Mesenteric fat pad (tissue), 1 donor: ENCODE data around the gene SCLT1. TPM values are rescaled to one million over a fixed set of nuclear protein-coding genes. Genes with fewer than 3 reads are reported as not detected.
A peak's percentile ranks its signal among the peaks of the same experiment; 100 is the strongest.
"Not testable (repeated sequence)": the region's sequence is repeated elsewhere in the genome, so short reads cannot be mapped to it uniquely, and the experiment has no call there.

Experiments used
- DNase-seq: peaks from one replicate; pipeline ENCODE4 v3.0.0-alpha.2; 2020; ENCODE audit warnings: low spot score
- total RNA-seq: library from RNA; stranded (reverse); fragmentation: NEBNext Ultra II Directional; extraction: Animal tissue kit (Norgen Biotek cat#: 25700); gene quantifications from one replicate; pipeline ENCODE4 v1.2.1, GENCODE V29; 2021
- donor health status: DM: yes; HTN: yes; CAD: no.

SCLT1 gene
- total RNA-seq, 1 donor from 2014 or later: 13.2 TPM

DNA sequence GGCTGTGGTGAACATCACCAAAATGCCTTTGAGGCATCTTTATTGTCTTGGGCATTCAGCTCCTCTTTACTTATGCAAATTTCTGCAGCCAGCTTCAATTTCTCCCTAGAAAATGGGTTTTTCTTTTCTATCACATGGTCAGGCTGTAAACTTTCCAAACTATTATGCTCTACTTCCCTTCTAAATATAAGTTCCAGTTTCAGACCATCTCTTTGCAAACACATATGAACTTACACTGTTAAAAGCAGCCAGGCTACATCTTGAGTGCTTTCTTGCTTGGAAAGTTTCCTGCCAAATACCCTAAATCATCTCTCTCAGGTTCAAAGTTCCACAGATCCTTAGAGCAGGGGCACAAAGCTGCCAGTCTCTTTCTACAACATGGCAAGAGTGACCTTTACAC lies 13.2 kb downstream of the SCLT1 start:
- no peak for DNase-seq

DNA sequence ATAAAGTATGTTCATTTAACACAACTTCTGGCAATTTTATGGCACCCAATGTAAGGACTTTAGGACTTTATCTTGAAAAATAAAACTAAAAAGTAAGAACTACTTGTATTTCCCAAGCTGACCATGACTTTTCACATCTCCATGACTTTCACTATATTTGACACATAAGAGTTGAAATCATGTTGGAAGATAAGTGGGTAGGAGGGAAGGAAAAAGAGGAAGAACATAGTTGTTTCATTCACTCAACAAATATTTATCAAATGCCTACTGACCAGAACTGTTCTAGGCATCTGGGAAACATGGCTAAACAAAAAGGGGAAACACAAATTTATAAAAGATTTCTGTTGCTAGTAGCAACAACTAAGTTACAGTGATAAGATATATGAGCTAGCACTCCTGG lies 16.0 kb downstream of the SCLT1 start:
- DNase-seq: no peak

DNA sequence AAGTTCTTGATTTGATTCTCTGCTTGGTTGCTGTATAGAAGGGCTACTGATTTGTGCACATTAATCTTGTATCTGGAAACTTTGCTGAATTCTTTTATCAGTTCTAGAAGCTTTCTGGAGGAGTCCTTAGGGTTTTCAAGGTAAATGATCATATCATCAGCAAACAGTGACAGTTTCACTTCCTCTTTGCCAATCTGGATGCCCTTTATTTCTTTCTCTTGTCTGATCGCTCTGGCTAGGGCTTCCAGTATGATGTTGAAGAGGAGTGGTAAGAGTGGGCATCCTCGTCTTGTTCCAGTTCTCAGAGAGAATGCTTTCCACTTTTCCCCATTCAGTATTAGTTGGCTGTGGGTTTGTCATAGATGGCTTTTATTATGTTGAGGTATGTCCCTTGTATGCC lies 23.8 kb downstream of the SCLT1 start:
- DNase-seq: not testable (repeated sequence)

DNA sequence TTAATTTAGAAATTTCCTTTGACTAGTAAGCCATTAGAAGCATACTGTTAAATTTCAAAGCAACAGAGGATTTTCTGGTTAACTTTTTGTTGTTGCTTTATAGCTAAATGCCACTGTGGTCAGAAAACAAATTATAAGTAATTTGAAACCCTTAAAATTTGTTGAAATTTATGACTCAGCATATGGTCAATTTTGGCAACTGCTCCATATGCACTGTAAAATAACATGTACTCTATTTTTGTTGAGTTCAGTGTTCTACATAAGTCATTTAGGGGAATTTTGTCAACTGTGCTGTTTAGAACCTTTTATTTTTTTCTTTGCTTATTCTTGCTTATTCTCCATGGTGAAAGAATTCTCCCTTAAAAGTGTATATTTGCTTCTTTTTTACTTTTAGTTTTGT lies 28.6 kb downstream of the SCLT1 start:
- no peak for DNase-seq

DNA sequence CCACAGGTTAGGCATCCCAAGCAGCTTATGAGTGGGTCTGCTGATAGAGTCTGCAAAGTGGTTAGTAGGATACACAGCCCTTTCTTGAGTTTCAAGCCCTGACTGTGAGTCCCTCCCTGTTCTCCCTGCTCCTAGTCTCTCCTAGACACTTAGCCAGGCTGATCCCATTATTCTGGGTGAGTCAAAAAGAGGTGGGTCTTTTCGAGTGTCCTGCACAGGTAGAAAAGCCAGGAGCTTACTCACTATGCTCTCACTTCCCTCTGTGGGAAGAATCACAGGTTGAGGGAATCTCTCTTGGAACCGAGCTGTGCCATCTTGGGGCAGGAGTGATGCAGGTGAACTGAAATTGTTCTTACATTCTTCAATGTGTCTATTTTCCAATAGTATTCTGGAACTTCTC lies 29.7 kb downstream of the SCLT1 start:
- no peak for DNase-seq

DNA sequence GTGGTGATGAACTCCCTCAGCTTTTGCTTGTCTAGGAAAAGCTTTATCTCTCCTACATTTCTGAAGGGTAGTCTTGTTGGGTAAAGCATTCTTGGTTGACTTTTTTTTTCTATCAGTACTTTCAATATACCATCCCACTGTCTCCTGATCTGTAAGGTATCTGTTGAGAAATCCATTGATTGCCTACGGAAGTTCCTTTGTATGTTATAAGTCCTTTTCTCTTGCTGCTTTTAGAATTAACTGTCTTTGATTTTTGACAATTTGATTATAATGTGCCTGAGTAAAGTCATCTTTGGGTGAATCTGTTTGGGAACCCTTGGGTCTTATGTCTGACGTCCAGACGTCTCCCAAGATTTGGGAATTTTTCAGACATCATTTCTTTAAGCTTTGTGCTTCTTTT lies 30.8 kb downstream of the SCLT1 start:
- no peak for DNase-seq

DNA sequence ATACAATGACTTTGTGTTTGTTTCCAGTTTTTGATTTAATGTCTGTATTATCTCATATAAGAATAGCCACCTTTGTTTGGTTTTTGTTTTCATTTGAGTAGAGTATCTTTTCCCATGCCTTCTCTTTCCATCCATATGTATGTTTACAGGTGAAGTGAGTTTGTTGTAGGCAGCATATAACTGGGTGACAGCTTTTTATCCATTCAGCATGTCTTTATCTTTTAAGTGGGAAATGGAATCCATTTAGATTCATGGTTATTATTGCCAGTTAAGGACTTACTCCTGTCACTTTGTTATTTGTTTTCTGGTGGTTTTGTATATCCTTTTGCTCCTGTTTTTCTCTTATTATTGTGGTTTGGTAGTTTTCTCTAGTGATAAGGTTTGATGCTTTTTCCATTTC lies 34.3 kb downstream of the SCLT1 start:
- no peak for DNase-seq

DNA sequence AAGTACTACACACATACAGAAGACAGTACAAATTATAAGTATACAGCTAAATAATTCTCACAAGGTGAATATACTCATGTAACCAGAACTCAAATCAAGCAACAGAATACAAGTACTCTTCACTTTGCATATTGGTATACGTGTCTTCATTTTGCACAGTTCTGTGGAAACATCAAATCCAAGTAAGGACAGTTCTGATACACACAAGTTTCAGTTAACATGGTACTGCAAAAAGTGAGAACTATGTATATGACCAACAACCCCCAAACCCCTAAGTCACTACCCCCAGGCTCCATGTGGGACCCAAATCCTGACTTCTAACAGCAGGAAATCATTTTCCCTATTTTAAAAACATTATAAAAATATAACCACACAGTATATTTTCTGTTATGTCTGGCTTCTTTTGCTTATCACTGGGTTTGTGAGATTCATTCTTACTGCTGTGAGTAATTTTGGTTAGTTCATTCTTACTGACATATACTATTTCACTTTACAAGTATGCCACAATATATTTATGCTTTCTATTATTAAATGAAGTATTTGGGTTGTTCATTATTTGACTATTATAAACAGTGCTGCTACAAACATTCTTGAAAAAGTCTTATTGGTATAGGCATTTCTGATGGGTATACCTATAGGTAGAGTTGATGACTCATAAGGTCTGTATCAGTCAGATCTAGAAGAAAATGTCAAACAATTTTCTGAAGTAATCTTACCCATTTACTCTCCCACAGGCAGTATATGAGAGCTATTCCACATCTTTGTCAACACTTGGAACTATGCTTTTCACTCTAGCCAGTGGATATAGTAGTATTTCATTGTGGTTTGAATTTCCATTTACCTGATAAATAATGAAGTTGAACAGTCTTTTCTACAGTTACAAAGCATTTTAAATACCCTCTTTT lies 47.0 kb downstream of the SCLT1 start:
- no peak for DNase-seq

DNA sequence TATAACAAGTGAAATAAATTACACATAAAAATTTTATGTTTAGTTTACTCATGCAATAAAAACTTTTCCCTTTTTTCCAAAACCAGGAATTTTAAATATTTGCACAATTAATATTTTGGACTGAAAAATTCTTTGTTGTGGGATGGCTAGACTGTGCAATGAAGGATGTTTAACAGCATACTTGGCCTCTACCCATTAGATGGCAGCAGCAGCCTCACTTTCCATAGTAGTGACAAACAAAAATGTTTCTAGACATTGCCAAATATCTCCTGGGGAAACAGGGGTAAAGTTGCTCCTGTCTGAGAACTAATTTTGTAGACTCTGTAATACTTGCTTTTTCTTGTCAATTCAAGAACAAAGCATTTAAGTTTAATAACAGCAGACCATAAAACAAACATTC lies 49.8 kb downstream of the SCLT1 start:
- no peak for DNase-seq

DNA sequence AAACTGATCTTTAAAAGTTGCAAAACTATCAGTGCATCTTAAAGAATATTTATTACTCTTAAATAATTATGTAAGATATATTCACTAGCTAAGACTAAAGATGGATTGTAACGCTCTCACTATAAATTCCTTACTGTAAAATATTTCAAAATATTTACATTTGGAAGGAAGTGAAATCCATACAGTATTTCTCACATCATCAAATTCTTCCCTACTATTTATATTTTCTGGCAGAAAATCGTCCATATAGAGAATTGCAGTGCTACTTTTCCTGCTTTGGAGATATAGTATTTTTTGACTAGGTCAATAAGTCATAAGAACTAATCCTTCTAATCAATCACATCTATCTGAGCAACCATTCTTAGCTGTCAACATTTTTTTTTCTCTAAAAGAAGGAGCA lies 52.9 kb downstream of the SCLT1 start:
- no peak for DNase-seq

DNA sequence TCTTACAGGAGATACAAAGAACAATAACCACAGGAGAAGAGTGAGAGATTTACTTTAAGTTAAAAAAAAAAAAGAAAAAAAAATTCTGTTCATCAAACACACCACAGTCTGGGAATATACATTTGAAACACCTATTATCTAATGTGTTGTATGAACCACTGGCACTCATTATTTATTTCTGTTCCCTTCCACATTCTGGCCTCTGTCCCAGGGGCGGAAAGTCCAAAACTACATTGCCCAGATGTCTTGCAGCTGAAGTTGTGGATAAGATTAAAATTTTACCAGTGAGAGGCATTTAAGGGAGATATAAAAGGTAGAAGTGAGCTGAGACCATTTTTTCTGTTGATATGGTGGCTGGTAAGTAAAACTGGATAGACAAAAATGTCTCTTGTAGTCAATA lies 56.2 kb downstream of the SCLT1 start:
- DNase-seq: no peak

DNA sequence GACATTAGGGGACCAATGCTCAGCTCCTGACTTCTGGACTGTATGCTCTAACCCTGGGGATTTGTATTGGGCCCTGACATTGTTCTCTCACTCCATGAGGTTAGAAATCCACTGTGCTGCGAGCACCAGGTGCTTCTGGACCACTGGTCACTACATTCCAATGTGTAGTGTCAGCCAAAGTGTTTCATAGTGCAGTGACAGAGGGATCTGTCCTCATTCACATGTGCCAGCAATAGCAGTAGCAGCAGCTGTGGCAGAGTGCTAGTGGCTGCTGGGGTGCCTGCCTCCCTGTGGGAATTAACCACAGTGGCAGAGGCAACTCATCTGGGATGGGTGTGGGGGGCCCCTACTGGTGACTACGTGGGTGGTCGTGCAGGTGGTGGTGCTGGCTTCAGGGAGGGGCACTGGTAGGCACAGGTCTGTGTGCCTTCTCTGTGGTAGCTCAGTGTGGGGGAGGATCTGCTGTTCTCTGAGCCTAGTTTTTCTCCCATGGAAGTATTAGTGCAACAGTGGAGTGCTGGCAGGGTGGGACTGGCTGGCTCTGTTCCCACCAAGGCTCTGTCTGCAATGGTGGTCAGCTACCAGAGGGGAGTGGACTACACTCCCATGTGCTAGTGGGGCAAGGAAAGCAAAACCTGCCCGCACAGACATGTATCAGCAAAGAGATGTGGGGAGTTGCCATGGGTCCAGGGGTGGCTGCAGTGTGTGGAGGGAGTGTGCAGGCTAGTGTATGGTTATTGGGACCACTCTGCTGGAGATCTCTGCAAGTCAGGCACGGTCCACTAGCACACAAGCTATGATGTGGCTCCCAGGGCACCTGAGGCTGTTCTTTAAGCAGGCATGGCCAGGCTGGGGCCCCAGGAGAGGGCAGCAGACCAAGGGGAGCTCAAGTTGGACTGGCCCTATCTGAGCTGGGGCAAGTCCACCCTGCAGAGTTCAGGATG lies 78.5 kb downstream of the SCLT1 start:
- DNase-seq: peak; percentile 49

DNA sequence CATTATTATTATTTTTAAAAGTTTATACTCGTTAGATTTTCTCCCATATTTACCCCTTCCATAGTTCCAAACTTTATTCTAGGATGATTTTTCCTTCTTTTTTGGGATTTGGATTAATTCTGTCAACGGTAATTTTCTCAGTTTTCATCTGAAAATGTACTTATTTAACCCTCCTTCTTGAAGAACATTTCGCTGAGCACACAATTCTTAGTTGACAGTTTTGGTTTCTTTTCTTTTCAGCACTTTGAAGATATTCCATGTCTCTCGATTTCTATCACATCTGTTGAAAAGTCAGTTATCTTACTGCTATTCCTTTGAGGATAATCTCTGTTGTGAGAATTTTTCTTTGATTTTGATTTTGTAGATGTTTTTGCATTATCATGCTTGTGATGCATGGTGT lies 85.2 kb downstream of the SCLT1 start:
- DNase-seq: no peak

DNA sequence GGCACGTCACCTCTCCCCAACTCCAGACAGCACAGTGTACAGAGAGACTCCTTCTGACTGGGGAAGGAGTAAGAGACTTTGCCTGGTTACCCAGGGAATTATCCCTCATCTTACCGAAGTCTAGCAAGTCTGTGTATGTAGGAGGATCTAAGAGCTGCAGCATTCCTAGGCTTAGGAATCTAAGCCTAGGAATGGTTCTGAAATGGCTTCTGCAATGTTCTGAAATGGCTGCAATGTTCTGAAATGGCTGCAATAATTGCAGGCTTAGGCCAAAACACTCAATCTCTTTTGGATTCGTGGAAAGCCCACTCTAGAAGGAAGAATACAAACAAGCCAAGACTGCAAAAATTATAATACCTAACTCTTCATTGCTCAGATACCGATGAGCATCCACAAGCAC lies 106.4 kb downstream of the SCLT1 start:
- no peak for DNase-seq

DNA sequence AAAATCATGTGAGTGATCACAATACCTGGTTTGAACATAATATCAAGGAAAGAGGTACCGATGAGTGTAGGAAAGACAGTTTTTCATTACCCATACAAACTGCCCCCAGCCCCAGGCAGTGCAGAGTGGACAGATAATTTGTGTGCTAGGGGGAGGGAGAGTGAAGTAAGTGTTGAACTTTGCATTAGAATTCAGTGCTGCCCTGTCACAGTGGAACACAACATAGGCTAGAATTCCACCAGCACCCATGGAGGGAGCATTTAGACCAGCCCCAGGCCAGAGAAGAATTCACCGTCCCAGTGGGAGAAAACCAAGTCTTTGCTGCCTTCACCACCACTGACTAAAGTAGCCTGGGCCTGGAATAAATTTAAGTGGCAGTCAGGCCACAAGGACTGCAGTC lies 107.3 kb downstream of the SCLT1 start:
- no peak for DNase-seq

DNA sequence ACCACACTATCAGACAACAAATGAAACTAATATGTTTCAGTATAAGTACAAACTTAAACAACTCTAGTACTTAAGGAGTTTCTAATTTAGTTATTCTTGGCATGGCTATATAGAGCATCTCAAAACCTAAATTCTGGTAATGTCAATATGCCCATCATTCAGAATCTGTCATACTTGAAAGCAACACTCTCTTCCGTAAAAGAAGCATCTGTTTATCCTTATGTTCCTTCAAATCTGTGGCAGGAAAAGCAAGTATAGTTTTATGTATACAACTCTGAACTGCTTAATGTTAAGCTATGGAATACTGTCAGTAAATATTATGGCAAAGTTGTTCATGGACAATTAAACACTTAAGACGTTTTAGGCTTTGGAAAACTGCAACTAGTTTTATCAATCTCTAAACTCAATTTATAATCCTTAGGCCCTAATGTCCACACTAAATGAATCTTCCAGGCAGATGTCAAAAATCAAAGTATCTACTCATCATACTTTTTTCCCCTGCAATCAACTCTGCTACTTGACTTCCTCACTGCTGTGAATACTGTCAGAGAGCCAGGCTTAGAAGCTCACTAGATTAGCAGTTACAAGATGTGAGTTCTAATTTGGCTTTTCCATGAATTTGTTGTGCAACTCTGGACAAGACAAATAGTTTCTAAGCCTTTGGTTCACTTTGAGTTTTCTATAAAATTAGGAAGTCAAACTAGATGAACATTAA lies 109.4 kb downstream of the SCLT1 start:
- no peak for DNase-seq

DNA sequence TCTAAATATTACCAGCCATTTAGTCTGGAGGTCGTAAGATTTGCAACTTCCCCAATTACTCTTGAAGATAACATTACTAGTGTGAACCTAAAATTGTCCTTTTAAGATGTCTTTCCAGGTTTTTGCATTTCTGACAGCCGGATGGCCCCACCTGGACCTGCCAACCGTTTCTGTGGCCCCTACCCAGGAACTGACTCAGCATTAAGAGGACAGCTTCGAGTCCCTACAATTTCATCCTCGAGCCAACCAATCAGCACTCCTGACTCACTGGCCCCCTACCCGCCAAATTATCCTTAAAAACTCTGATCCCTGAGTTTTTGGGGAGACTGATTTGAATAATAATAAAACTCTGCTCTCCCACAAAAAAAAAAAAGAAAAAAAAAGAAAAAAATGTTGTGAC lies 112.0 kb downstream of the SCLT1 start:
- DNase-seq: no peak

DNA sequence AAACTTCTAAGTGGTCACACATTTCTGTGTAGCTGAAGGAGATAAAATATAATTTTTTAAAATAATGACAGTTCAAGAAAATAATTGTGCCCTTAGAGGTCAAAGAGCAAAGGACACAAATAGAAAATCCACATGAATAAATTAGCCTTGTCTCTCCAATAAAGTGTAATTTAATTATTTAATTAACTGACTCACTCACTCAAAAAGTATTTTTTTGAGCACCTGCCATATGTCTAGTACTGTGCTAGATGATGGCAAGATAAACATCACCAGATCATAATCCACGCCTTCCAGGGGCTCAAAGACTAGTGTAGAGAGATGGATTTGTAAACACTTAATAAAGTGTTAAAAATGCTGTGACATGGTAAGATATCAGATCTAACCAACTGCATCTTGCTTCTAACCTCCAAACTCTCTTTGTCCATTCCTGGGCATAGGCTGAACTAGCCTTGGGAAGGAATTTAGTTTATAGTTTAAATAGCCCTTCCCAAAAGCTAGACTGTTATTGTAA lies 112.5 kb downstream of the SCLT1 start:
- no peak for DNase-seq

DNA sequence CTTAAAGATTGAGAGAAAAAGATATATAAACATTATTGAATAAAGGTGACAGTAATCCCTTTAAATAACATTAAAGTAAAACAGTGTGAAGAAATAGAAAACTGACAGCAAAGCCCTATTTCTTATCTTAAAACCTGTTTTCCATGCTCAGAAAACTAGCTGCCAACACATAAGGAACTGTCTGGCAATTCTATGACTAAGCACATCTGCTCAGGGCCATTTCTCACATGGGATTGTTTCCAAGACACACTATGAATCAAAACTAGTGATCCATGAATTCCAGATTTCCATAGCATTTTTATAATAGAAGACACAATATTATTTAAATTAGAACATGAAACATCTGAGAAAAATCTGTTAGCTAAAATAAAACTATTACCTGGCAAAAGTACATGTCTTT lies 113.4 kb downstream of the SCLT1 start:
- DNase-seq: no peak

DNA sequence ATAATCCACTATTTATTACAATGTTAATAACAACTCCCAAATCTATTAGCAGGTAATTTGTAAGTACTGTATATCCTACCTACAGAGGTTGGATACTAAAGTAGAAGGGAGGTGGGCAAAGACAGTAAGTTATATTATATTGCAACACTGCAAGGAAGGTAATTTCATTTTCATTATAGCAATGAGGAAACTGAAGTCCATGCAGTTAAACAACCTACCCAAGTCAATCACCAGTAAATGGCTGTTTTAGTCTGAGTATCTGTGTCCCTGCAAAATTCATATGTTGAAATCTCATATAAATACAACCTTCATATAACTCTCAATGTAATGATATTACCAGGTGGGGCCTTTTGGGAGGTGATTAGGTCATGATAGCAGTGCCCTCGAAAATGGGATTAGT lies 114.4 kb downstream of the SCLT1 start:
- no peak for DNase-seq

DNA sequence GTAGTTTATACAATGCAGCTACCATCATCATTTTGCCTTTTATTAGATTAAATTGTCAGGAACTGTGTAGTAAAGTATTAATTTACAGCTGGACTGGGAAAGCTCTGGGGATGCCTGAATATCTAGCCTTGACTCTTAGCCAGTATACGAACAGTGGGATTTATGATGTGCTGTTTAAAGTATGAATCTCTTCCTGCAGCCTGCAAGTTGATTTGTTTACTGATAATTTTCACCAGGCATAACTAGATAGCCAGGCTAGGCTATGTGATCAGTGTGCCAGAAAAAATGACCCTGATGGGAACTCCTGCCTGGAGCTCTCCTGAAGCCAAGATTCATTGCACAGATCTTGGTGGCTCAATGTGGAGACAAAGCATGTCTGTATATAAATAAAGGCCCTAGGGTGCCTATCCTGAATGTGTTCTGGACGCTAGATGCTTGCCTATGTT lies 119.2 kb downstream of the SCLT1 start:
- DNase-seq: no peak
